ENCODE measurements around the gene GSK3B.

GRCh38 chr3:120090422-120090821 lies 3.8 kb downstream of the GSK3B start:
- TF ChIP-seq CTCF (IDR thresholded peaks at IDR 0.05) (no peak), POLR2A (IDR thresholded peaks at IDR 0.05) (no peak)
